GM18507 (cell line): ENCODE results near the gene NRXN3.

Experiments used
- DNase-seq: peaks from one replicate; pipeline ENCODE4 v3.0.0; 2011; ENCODE audit warnings: low read depth; ENCODE audit not compliant: insufficient read length; ENCODE audit errors: extremely low spot score
- FAIRE-seq: peaks from 2 replicates; lab custom pipeline; 2011; peaks lifted over from hg19 to GRCh38; lab: Jason Lieb, UNC

NRXN3 gene

DNA sequence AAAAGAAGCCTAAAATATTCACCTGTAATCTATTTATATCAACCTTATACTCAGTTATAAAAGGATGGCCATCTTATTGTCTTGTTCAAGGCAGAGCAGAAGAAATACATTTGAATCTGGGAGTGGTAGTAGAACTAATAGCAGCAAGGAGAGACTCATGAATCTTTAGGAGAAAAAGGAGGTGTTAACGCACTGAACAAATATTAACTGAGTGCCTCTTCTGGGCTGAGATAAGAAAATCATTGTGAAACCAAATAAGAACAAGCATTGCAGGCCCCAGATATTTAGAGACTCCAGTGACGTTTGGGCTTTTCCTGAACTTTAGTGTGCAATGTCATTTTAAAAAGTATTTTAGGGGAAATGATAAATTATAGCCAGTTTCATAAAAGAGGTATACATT lies 1250.6 kb downstream of the NRXN3 start:
- FAIRE-seq (no peak), DNase-seq (no peak)

DNA sequence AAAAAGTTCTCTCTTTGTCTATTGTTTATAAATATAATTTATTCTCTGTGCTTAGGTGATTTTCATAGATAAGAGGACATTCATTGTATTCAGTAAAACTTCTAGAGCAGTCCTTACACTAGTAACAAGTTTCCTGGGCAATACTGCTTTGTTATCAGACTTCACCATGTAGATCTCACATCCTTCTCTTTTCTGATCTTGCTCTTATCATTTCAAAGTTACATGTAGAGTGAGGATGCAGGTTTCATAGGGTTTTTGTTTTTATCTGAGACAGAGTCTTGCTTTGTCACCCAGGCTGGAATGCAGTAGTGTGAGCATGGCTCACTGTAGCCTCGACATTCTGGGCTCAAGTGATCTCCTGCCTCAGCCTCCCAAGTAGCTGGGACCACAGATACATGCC lies 1251.6 kb downstream of the NRXN3 start:
- no peak for FAIRE-seq
- DNase-seq = no peak

DNA sequence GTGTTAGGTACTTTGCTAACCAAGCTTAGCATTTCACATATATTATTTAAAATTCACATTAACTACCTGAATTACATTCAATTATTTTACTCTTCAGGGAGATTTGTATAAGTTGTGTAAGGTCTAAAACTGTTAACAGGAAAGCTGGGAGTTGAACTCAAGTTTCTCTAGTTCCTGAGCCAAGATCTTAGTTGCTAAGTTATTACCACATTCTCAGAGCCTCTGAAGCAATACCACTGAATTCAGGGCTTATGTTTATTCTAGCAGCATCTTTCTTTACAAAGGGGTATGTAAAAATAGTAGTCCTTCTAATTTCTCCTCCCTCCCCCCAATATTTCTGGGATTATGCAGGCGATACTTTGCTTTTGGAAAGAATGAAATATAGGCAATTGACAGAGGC lies 1254.3 kb downstream of the NRXN3 start:
- no peak for FAIRE-seq
- DNase-seq = no peak

DNA sequence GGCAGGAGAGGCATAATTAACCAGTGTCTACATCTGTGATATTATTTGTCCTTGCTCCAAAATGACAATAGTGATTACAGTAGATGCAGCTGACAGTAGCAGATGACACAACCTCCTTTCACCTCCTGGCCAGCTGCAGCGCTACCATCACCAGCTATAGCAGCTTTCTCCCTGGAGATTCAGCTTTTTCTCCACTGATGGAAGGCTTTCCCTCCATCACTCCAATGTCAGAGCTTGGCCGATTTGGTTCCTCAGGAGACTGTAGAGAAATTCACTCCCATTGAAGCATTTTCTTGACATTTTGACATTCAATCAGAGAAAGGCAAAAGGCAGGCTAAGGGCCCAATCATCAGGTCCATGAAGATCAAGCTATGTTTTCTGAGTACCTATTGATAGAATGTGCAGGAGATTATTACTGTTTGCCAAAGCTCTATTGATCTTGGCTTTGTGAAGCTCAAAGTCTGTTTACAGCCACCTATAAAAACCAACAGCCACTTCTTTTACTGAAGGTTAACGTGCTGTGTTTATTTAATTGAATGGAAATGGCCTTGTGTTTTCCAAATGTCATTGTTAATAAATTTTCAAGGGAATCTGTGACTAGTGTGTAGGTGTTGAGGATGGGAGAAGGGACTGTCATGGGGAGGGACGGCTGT lies 1256.1 kb downstream of the NRXN3 start:
- FAIRE-seq = no peak
- no peak for DNase-seq

DNA sequence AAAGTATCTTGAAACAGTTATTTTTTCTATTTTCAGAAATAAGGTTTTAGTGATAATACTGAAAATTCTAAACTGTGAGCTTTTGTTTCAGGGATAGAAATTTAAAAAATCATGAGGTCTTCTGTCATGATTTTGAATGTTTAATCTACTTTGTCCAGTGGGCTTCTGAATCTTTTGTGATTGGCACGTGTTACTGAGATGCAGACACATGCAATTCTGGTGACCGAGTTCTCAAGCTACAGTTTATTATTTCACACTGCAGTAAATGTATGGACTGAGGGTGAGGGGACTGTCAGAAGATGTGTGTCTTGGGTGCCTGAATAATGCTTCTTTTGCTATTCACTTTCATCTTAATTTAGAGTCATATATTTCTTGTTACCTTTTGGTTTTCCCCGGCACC lies 1262.5 kb downstream of the NRXN3 start:
- DNase-seq = no peak
- no peak for FAIRE-seq

DNA sequence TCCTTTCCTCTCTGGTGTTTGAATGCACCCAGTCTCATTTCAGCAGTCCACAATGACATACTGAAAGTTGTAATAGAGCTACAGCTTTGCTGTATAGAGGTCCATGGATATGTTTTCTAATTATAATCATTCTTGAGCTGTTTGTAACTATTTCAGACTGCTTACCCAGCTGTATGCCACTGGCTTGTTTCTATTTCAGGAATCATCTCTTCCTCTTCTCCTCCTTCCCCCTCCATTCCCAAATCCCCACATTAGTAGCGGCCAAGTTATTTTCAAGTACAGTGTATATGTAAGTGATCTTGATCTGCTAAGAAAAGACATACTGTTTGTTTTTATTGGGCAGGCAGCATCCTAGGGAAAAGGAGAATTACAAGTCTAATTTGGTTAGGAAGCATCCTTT lies 1266.2 kb downstream of the NRXN3 start:
- DNase-seq = no peak
- FAIRE-seq = no peak

DNA sequence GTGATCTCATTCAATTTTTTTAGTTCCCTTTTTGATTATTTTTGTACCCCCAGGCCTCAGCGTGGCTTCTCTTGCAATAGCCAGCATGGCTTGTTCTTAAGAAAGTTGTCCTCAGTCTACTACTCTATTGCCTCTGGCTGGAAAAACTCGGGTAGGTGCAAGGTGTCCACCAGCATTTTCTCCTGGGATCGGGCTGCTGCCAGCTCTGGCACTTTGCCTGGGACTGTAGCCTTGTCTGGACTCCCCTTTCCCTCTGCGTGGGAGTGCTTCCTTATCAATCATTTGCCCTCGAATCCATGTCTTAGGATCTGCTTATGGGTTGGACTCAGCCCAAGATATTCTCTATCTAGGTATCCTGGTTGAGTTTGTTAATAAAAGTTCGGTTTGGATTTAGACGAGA lies 1267.8 kb downstream of the NRXN3 start:
- FAIRE-seq (no peak), DNase-seq (no peak)

DNA sequence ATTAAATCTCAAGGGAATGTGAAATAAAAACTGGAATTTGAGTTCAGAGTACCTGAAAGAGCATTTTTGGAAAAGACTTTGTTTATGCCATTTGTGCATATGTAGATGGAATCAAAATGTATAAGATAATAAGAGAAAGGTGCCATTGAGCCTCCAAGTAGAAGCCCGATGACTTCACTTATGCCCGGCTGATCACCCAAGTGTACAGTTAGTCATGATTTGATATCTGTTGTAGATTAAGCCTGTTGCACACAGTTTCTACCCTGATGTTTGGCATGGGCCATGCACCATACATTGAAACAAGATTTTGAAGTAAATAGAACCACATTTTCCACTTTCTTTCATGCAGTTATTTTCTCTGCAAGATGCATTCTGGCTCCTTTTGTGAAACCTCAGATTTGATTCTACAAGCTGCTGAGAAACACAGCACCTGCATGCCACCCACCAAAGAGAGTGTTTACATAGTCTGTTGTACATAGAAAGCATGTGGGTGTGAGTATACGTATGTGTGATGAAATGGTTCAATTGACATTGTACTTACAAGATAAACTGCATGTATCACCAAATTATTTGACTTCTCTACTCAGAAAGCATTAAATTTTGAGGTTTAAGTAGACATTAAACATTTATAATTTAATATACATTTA lies 1268.6 kb downstream of the NRXN3 start:
- FAIRE-seq (no peak), DNase-seq (no peak)

DNA sequence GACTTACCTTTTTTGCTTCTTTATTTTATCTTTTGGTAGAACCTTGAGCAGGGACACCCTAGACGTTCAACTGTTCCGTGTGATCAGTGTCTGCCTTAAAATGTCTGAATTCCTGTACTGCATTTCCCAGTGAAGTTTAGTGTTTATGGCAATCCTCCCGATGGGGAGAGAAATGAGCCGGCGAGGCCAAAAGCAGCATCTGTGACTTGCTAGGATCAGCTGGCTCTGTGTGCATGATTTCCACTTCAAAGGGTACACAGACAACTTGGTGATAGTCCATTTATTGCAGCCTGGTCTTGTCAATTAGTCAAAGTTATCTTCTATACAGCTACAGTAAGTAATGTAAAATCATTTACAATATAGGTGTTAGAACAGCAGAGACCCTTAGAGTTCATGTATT lies 1272.6 kb downstream of the NRXN3 start:
- DNase-seq (no peak), FAIRE-seq (no peak)

DNA sequence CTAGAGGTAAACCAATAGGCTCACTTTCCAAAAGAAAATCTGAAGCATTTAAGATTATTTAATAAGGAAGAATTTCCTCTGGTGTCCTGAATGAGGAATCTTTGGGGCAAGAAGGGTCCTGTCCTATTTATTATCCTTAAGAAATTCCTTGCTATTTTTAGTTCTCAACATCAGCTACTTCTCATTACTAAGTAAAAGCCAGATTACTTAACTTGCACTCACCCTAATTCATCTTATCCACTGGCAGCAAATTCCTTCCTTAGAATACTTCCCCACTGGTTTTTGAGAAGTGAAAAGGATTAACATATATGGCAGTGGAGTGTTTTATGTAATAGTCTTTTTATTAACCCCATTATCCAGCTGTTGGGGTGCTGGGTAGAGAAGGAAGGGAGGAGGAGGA lies 1273.4 kb downstream of the NRXN3 start:
- DNase-seq (no peak), FAIRE-seq (no peak)

DNA sequence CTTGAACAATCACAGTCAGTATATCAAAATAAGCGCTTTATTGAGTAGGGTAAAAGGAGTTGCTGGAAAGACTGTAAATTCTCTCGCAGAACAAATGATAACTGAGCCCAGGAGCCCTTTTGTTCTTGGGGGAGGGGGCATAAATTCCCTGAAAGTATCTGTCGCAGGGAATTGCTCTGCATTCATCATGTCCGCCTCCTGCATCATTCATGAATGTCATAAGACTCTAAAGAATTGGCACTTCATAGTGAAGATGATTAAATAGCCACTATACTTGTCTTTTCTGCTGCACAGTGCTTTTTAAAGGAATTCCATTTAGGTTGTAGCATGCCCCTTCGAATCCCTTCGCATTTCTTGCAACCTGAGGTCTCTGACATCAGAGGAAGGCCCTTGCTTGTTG lies 1278.8 kb downstream of the NRXN3 start:
- FAIRE-seq (no peak), DNase-seq (no peak)

DNA sequence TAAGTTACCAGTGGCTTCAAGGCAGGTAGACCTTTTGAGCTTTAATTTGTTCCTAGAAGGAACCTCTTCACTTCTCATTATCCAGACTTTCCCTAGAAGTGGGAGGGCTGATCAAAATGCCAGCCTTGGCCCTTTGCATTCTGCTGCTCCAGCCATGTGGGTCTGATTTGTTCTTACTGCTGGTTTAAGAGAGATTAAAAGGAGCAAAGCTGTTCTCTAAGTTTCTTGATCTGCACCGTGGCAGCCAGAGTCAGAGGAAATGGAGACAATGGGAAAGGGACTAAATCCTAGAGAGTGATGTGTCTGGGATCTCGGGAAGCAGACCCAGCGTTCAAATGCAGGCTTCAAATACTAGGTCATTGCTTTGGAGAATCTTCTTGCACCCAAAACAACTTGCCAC lies 1281.4 kb downstream of the NRXN3 start:
- FAIRE-seq (no peak), DNase-seq (no peak)

DNA sequence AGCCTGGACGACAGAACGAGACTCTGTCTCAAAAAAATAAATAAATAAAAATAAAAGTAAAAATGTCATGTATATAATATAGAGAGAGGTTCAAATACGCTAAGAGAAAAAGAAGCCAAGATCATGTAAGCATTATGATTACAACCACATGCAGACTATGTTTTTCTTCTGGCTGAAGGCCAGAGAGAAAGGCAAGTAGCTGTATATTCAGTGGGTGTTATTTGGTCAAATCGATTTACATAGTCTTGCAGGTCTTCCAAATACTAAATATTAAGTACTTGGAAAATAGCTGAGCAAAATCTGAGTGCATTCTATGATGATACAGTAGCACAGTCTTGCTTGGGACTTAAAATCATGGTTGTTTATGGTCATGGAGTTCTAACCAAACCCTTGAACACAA lies 1283.1 kb downstream of the NRXN3 start:
- FAIRE-seq = no peak
- no peak for DNase-seq

DNA sequence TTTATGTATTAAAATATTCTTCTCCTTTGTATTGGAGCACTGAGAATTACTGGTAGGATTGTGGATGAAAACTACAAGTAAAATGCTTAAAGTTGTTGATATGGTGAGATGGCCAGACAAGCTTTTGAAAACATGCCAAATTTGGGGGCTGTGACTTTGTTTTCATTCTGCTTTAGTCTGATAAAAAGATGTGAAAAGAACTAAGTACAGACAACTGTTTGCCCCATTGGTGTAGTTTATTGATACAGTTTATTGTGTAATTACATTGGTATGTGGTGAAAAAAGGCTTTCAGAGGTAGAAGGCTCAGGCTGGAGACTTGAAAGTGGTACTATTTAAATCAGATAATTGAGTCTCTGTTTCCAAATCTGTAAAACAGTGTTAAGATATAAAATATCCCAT lies 1294.3 kb downstream of the NRXN3 start:
- DNase-seq (no peak), FAIRE-seq (no peak)

DNA sequence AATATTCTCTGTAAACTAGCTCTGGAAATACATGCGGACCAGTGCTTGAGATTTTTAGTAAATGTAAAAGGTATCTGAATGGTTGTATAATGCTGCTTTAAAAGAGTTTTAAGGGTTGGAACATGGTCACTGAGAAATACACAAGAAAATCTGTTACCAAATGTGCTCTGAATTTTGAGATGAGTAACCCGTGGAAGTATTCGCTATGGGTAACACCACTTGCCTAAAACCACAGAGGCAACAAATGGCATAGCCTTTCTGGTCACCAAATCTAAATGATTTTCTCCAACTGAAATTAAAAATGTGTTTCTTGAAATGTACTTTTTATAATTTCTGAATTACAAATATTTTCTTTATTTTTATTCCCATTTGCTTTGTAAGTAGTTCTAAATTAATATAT lies 1295.5 kb downstream of the NRXN3 start:
- FAIRE-seq (no peak), DNase-seq (no peak)

DNA sequence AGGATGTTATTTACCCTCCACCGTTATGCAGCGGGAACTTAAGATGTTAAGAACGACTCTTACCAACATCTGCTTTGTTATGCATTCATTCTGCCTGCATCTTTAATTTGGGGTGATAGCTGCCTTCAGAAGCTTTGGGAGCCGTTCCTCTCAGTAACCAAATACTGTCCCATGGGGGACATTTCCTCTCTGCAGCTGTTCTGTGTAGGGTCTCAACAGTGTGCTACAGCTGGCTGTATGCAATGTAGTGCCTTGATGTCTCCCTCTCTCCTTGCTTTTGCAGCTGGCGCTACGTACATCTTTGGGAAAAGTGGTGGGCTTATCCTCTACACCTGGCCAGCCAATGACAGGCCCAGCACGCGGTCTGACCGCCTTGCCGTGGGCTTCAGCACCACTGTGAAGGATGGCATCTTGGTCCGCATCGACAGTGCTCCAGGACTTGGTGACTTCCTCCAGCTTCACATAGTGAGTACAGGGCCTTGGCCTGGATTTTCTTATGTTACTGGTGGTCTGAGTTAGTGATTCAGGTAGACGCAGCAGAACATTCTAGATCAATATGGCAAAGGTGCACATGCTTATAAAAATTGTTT lies 1296.9 kb downstream of the NRXN3 start:
- no peak for DNase-seq
- no peak for FAIRE-seq

DNA sequence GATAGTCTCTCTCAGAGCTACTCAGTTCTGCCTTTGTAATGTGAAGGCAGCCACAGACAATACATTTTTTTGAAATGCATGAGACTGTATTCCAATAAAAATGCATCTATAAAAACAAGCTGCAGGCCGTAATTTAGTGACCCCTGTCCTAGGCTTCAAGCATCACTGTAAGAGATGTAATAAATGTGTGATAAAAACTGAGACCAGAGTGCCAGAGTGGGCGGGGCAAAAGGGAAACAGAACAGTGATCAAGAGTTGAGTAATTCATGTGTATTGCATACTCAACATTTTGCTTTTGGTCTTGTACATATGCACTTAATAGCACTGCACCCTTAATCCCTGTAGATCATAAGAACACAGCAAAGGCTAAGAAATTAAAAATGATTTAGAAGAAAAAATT lies 1297.7 kb downstream of the NRXN3 start:
- FAIRE-seq (no peak), DNase-seq (no peak)

DNA sequence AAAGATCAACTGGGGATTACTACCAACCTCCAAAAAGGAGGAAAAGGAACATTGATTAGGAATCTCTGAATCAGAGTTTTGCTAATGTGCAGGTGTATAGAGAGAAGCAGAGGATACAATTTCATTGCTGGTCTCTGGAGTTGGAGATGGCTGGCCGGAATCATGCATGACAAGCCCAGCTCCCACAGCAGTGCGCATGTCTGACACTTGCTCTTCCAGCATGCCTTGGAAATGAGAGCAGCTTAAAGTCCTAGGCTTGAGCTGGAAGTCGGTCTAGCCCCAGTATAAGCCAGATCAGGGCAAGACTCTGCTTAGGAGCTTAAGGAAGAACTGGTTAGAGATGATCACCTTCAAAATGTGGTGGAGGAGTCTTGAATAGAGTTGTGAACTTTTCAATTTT lies 1298.3 kb downstream of the NRXN3 start:
- no peak for DNase-seq
- no peak for FAIRE-seq

DNA sequence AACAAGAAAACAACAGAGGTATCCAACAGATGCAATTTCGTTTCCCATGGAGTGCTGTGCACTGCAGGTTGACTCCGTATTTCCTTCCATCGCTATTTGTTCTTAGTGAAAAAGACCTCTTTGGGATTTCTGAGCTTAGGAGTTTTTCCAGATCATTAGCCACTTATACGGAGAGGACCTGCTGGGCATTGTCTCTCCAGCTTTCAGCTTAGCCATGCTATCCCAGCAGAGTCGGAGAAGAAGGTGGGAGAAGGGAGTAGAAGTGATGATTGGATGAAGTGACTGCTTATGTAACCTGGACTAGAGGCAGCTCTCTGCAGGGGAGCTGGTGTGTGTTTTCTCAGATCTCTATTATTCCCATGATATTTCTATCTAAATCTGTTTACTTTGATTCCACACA lies 1303.5 kb downstream of the NRXN3 start:
- FAIRE-seq (no peak), DNase-seq (no peak)

DNA sequence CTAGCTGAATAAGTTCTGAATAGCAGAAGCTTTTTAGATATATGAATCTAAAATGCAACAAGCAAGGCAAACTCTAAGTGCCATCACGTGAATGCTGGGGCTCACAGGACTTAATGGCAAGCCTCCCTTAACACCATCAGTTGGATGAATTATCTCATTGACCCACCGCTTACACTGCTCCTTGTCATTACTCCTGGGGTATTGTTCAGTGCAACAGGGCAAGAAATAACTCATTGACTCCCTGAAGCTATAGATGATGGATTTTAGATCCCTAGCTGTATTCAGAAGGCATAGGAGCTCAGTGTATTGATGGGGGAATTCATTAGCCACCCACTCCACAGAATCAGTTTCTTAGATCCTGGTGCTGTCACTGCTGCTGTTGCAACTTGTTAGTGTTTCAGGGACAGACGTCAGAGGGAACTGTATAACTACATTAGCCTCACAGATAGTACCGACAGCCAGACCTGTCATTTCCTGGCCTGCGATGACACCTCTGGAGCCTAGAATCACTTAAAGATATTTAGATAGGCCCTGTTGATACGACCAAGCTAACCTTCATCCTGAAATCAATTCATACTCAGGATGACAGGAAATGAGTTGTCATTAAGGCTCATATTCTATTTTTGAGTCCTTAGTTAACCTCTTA lies 1305.8 kb downstream of the NRXN3 start:
- FAIRE-seq (no peak), DNase-seq (no peak)

DNA sequence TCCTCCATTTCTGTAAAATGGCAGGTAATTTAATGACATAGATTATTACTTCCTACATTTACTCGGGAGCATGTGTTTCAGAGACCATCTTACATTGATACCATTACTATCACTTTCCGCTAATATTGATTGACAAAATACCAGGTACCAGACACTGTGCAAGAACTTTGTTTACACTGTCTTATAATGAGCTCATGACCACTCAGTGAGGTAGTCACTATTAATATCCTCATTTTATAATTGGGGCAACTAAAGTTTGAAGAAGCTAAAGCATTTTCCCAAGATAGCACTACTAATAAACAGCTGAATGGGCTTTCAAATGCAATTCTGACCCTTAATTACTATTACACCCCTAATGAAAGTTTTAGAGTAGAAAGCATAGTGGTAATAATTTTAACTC lies 1306.4 kb downstream of the NRXN3 start:
- no peak for DNase-seq
- FAIRE-seq = no peak
